GM23338 (cell line): ENCODE results near the gene BCORL1.

Experiments used
- CREB1 ChIP-seq: fragments of 250-450 bp; sonication (Bioruptor Pico); IDR thresholded peaks from 2 replicates; pipeline ENCODE4 v1.5.0; 2020; ENCODE audit warnings: low read depth, mild to moderate bottlenecking, moderate library complexity
- EZH2 ChIP-seq: fragments of 200-600 bp; sonication (generic); IDR thresholded peaks from one replicate; pipeline ENCODE4 v1.8.0; 2017; ENCODE audit warnings: antibody characterized with exemption, mild to moderate bottlenecking, low read depth; ENCODE audit not compliant: unreplicated experiment
- EZH2phosphoT487 ChIP-seq: fragments of 200-600 bp; sonication (generic); IDR thresholded peaks from one replicate; pipeline ENCODE4 v1.8.1; 2018; ENCODE audit warnings: antibody characterized with exemption; ENCODE audit not compliant: unreplicated experiment
- POLR2AphosphoS5 ChIP-seq: IDR thresholded peaks from 2 replicates; pipeline ENCODE4 v1.6.1; 2016; ENCODE audit warnings: antibody characterized with exemption, low read depth
- REST ChIP-seq: IDR thresholded peaks from one replicate; pipeline ENCODE4 v1.6.1; 2018; ENCODE audit warnings: antibody characterized with exemption; ENCODE audit not compliant: unreplicated experiment
- STAT1 ChIP-seq: IDR thresholded peaks from one replicate; pipeline ENCODE4 v1.6.1; 2016; ENCODE audit warnings: antibody characterized with exemption; ENCODE audit not compliant: unreplicated experiment
- ZNF331 ChIP-seq: fragments of 250-450 bp; sonication (Bioruptor Pico); IDR thresholded peaks from 2 replicates; pipeline ENCODE4 v1.5.0; 2020; ENCODE audit warnings: low read depth, mild to moderate bottlenecking, moderate library complexity
- TF ChIP-seq, protein P1 (sequence below), 2 experiments: fragments of 200-600 bp in 1 of 2; sonication (generic) in 1 of 2; conservative IDR thresholded peaks; 2 replicates each; pipeline versions ENCODE4 v1.5.1 to v1.6.1; 2016 to 2017; ENCODE audit warnings: antibody characterized with exemption in 2 of 2, low read depth in 2 of 2, mild to moderate bottlenecking in 2 of 2, moderate library complexity in 1 of 2
- TF ChIP-seq, protein P2 (sequence below): IDR thresholded peaks from 2 replicates; pipeline ENCODE4 v1.6.1; 2016; ENCODE audit warnings: antibody characterized with exemption
- TF ChIP-seq, protein P3 (sequence below): fragments of 250-450 bp; sonication (Bioruptor Pico); IDR thresholded peaks from 2 replicates; pipeline ENCODE4 v1.5.0; 2020; ENCODE audit warnings: mild to moderate bottlenecking, moderate library complexity

DNA sequence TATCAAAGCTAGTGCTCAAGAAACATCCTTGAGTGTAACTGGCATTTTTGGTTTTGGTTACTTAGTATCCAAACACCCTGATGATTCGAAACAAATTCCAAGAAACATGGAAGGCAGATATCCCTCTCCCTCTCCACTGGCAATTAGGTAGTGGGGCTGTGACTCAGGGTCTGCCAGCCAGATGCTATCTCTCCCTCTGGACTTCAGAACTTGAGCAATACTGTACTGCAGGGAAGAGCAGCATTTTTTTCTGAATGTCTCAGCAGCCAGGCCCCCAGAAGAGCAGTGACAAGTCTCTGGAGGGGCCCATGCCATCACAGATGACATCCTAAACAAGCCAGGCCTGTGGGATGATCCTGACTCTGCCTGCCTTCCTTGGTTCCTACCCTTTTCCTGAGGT lies 37.3 kb upstream of the BCORL1 start:
- TF ChIP-seq, protein P1, sequence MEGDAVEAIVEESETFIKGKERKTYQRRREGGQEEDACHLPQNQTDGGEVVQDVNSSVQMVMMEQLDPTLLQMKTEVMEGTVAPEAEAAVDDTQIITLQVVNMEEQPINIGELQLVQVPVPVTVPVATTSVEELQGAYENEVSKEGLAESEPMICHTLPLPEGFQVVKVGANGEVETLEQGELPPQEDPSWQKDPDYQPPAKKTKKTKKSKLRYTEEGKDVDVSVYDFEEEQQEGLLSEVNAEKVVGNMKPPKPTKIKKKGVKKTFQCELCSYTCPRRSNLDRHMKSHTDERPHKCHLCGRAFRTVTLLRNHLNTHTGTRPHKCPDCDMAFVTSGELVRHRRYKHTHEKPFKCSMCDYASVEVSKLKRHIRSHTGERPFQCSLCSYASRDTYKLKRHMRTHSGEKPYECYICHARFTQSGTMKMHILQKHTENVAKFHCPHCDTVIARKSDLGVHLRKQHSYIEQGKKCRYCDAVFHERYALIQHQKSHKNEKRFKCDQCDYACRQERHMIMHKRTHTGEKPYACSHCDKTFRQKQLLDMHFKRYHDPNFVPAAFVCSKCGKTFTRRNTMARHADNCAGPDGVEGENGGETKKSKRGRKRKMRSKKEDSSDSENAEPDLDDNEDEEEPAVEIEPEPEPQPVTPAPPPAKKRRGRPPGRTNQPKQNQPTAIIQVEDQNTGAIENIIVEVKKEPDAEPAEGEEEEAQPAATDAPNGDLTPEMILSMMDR (conservative IDR thresholded peaks at IDR 0.05; ENCODE audit: low read depth in 2 of 2), result no peak
- TF ChIP-seq EZH2phosphoT487, result no peak
- TF ChIP-seq ZNF331 (CRISPR knock-in tag), result no peak
- no peak for TF ChIP-seq POLR2AphosphoS5
- TF ChIP-seq STAT1, result no peak
- TF ChIP-seq EZH2, result no peak
- TF ChIP-seq REST, result no peak
- TF ChIP-seq, protein P2, sequence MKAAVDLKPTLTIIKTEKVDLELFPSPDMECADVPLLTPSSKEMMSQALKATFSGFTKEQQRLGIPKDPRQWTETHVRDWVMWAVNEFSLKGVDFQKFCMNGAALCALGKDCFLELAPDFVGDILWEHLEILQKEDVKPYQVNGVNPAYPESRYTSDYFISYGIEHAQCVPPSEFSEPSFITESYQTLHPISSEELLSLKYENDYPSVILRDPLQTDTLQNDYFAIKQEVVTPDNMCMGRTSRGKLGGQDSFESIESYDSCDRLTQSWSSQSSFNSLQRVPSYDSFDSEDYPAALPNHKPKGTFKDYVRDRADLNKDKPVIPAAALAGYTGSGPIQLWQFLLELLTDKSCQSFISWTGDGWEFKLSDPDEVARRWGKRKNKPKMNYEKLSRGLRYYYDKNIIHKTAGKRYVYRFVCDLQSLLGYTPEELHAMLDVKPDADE, result no peak
- TF ChIP-seq, protein P3, sequence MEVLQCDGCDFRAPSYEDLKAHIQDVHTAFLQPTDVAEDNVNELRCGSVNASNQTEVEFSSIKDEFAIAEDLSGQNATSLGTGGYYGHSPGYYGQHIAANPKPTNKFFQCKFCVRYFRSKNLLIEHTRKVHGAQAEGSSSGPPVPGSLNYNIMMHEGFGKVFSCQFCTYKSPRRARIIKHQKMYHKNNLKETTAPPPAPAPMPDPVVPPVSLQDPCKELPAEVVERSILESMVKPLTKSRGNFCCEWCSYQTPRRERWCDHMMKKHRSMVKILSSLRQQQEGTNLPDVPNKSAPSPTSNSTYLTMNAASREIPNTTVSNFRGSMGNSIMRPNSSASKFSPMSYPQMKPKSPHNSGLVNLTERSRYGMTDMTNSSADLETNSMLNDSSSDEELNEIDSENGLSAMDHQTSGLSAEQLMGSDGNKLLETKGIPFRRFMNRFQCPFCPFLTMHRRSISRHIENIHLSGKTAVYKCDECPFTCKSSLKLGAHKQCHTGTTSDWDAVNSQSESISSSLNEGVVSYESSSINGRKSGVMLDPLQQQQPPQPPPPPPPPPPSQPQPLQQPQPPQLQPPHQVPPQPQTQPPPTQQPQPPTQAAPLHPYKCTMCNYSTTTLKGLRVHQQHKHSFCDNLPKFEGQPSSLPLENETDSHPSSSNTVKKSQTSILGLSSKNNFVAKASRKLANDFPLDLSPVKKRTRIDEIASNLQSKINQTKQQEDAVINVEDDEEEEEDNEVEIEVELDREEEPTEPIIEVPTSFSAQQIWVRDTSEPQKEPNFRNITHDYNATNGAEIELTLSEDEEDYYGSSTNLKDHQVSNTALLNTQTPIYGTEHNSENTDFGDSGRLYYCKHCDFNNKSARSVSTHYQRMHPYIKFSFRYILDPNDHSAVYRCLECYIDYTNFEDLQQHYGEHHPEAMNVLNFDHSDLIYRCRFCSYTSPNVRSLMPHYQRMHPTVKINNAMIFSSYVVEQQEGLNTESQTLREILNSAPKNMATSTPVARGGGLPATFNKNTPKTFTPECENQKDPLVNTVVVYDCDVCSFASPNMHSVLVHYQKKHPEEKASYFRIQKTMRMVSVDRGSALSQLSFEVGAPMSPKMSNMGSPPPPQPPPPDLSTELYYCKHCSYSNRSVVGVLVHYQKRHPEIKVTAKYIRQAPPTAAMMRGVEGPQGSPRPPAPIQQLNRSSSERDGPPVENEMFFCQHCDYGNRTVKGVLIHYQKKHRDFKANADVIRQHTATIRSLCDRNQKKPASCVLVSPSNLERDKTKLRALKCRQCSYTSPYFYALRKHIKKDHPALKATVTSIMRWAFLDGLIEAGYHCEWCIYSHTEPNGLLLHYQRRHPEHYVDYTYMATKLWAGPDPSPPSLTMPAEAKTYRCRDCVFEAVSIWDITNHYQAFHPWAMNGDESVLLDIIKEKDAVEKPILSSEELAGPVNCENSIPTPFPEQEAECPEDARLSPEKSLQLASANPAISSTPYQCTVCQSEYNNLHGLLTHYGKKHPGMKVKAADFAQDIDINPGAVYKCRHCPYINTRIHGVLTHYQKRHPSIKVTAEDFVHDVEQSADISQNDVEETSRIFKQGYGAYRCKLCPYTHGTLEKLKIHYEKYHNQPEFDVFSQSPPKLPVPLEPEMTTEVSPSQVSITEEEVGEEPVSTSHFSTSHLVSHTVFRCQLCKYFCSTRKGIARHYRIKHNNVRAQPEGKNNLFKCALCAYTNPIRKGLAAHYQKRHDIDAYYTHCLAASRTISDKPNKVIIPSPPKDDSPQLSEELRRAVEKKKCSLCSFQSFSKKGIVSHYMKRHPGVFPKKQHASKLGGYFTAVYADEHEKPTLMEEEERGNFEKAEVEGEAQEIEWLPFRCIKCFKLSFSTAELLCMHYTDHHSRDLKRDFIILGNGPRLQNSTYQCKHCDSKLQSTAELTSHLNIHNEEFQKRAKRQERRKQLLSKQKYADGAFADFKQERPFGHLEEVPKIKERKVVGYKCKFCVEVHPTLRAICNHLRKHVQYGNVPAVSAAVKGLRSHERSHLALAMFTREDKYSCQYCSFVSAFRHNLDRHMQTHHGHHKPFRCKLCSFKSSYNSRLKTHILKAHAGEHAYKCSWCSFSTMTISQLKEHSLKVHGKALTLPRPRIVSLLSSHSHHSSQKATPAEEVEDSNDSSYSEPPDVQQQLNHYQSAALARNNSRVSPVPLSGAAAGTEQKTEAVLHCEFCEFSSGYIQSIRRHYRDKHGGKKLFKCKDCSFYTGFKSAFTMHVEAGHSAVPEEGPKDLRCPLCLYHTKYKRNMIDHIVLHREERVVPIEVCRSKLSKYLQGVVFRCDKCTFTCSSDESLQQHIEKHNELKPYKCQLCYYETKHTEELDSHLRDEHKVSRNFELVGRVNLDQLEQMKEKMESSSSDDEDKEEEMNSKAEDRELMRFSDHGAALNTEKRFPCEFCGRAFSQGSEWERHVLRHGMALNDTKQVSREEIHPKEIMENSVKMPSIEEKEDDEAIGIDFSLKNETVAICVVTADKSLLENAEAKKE (CRISPR knock-in tag), result no peak
- no peak for TF ChIP-seq CREB1 (CRISPR knock-in tag)
